Cardiac septum (tissue), 1 donor: Measurements from ENCODE around the gene PAPOLB. TPM values are rescaled to one million over a fixed set of nuclear protein-coding genes. Genes with fewer than 3 reads are reported as not detected.
A peak's percentile ranks its signal among the peaks of the same experiment; 100 is the strongest.

ENCODE experiments used
- DNase-seq: peaks from one replicate; pipeline ENCODE4 v3.0.0-alpha.2; 2020; ENCODE audit warnings: low spot score
- intact Hi-C: fragments of 100-400 bp; cut with DNase I; formaldehyde crosslinking; loops from one replicate; pipeline ENCODE4 v1.14.0; 2022
- total RNA-seq: library from RNA; stranded (reverse); fragmentation: NEBNext Ultra II Directional; extraction: Animal tissue kit (Norgen Biotek cat#: 25700); gene quantifications from one replicate; pipeline ENCODE4 v1.2.1, GENCODE V29; 2021
- donor health status: DM: no; HTN: no; CAD: no.

PAPOLB gene
- total RNA-seq, 1 donor from 2014 or later = 0.05 TPM

DNA sequence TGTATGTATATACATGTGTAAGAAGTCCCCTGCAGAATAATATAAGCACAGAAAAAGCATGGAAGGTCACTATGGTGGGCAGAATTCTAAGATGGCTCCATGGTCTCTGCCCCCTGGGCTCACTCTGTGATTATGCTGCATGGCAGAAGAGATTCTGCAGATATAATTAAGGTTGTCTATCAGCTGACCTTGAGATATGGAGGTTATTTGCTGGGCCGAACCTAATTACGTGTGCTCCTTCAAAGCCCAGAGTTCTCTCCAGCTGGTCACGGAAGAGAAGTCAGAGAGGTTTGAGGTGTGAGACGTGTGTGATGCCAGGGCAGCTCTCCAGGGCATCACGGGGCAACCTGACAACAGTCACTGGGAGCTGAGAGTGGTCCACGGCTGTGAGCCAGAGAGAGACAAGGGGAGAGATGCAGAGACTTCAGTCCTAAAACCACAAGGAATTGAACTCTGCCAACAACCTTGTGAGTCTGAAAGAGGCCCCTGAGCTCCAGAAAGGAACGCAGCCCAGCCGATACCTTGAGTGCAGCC lies 11.5 kb downstream of the PAPOLB start:
- DNase-seq = peak; percentile 47
- intact Hi-C loops = no loop called here

DNA sequence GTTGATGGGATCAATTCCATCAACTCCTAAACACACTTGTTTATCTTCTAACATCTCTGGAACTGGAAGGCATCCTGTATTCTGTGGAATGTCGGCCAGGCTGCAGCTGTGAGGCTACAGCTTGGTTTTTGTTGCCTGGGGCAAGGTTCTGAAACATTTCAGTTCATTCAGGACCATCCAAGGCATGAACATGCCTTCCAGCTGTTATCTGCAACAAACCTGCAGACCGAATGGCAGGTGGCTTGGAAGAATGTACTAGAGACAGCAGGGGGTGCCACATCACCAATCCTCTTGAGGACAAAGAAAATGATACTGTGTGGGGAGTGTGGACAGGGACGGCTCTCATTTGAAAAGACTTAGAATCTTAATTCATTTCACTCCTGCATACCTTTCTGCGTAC lies 12.4 kb downstream of the PAPOLB start:
- intact Hi-C loops = no loop called here
- DNase-seq = peak; percentile 15

DNA sequence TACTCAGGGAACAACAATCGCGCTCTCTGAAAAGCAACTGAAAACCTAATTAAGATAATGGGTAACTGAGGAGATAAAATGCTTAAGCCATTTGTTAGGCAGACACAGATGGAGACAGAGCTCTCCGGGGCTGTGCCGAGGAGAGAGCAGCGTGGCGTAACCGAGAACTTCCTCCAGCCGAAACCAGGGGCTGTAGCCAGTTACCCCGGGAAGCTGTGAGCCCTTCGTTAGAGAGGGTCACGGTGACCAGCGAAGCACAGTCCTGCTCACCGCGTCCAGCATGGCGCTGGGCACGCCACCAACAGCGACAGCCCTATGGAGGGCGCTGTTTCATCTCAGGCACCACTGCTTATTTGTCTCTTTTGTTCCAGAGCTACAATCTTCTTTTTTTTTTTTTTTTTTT lies 16.1 kb downstream of the PAPOLB start:
- intact Hi-C loops = no loop called here
- peak; percentile 67 for DNase-seq

DNA sequence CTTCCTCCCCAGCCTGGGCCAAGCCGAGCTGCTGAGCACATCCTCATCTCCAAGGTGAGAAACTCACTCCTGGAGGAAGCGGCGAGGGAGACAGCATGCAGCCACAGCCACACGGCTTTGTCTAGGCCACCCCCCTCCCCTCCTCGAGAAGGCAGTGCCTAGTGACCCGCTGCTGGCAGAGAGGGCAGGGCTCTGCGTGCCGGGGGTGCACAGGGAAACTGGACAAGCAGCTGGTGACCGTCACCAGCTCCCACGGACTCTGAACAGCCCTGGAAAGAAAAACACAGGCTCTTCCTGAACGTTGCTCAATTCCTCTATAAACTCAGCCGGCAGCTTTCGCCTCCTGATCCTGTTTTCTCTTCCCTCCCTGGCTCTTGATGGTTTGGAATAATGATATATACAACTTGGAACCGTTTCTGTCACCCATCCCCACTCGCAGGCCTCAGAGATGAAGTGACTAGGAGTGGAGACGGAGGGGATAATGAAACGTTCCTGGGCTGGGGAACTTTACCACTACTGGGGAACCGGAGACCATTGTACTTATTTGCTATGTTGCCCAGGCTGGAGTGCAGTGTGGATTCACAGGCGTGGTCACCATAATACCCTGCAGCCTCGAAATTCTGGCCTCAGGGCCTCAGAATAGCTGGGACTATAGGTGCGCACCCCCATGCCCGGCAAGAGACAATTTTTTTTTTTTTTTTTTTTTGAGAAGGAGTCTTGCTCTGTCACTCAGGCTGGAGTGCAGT lies 19.3 kb downstream of the PAPOLB start:
- intact Hi-C loops = no loop called here
- DNase-seq = peak; percentile 49

DNA sequence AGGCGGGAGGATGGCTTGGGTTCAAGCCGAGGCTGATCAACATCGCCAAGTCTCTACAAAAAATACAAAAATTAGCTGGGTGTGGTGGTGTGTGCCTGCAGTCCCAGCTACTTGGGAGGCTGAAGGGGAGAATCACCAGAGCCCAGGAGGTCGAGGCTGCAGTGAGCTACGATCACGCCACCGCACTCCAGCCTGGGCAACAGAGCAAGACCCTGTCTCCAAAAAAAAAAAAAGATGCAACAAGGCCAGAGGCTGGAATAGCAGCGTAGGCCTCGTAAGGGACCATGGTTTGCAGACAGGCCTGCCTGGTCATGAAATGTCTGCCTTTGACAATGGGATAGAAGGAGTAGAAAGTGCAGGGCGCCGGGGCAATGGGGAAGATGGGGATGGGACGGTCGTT lies 20.0 kb downstream of the PAPOLB start:
- DNase-seq = peak; percentile 67
- intact Hi-C loops = no loop called here

DNA sequence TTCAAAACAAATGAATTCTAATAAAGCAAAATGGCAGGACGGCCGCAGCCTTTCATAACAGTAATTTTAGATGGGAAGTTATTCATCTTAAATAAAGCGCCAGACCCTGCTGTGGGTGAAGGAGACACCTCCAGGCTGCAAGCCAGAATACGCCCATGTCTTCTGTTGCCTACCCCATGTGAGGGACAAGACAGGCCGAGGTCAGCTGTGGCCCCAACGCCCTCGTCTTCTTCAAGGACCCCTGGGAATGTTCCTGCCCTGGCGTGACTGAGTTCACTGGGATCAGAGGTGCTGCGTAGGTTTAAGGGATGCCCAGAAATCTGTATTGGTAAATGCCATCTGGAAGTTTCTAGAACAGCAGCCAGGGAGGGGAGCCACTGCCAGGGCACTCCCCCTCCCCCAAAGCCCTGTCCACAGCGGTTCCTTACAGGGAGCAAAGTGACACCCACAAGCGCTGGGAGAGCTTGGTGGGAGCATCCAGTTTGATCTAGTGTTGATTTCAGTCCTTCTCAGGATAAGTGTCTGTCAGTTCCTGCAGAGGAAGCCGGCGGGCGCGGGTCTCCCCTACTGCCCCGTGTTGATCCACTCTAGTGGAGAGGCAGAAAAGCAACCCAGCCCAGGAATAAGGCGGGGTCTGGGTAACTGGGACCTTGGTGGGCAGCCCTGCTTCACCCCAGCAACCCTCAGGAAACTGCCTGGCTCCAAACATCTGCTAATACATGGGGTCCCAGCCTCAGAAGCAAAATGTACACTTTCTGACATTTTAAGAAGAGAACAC lies 20.6 kb downstream of the PAPOLB start:
- intact Hi-C loops = no loop called here
- DNase-seq = peak; percentile 70

DNA sequence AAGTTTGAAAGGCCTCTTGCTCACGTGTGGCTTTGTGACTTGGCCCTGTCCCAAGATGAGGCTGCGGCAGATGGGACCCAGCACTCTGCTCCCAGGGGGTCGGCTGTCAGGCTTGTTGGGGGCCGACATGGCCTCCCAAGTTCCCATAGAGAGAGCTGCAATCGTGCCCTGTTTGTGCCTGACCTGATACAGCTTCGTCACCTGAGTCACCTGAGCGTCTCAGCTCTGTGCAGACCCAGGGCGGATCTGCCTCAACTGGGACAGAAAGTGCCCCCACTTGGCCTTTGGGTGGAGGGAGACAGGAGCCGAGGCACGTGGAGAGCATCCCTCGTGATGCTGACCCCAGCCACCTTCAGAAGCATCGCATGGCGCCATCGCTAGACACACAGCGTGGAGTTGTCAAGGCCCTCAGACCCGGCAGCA lies 21.7 kb downstream of the PAPOLB start:
- peak; percentile 73 for DNase-seq

DNA sequence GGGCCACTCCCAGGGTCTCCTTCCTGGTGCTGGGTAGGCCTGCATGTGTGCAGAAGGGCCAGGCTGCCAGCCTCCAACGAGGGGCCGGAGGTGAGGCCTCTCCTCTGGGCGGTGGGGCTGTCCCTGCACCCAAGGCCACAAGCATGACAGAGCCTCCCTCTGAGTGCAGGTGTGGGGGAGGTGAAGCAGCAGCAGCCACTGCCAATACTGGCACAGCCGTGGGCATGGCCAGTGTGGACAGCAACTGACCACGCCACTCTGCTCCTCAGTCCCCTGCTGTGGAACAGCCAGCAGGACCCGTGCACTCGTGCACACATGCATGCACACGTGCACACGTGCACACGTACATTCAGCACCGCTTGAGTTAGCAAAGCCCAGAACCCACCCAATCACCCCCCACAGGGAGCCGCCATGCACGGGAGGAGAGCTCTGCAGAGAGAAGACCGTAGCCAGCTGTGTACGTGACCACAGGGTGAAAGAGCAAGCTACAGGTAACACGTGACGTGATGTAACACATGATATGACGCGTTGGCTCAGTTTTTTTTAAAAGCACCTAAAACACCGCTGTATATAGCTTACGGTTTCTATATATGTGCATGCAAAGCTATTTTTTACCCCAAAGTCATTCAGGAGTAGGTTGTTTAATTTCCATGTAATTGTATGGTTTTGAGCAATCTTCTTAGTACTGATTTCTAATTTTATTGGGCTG lies 23.1 kb downstream of the PAPOLB start:
- intact Hi-C loops = no loop called here

More for the DNA sequence above, 21.7 kb downstream of the PAPOLB start:
- intact Hi-C loops = no loop called here

DNA sequence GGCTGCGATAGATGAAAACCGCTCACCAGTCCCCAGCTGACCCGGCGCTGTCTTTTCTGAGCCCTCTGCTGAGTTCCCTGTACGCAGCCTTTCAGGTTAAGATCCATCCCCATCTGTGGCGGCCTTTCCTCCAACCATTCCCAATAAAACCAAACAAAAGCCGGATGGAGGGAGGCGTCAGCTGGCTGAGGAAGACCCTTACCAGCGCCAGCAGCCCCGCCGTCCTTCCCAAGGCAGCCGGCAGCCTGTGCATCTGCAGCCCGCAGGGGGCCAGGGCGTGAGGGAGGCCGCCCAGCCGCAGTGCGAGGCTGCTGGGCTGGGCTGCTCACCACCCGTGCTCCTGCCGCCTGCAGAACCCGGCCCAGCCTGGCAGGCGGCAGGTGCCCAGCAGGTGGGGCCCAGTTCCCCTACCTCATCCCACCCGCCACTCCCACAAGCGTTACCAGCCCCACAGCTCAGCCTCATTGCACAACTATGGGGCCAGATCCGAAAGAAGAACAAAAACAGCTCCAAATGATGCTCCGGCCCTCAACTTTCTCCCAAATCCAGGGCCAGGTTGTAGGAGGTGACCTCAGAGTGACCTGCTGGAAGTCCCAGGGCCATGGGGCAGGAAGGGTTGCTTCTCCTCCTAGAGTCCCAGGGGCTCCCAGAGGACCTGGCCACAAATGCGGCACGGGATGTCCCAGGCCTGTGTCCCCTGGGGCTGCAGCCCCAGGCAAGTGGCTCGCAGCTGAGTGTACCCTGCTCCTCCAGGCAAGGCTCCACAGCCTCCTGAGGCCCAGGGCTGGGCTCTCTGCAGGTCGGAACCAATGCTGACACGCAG lies 23.8 kb downstream of the PAPOLB start:
- intact Hi-C loops = no loop called here
- DNase-seq = peak; percentile 66

More for the DNA sequence above, 23.1 kb downstream of the PAPOLB start:
- peak; percentile 55 for DNase-seq

DNA sequence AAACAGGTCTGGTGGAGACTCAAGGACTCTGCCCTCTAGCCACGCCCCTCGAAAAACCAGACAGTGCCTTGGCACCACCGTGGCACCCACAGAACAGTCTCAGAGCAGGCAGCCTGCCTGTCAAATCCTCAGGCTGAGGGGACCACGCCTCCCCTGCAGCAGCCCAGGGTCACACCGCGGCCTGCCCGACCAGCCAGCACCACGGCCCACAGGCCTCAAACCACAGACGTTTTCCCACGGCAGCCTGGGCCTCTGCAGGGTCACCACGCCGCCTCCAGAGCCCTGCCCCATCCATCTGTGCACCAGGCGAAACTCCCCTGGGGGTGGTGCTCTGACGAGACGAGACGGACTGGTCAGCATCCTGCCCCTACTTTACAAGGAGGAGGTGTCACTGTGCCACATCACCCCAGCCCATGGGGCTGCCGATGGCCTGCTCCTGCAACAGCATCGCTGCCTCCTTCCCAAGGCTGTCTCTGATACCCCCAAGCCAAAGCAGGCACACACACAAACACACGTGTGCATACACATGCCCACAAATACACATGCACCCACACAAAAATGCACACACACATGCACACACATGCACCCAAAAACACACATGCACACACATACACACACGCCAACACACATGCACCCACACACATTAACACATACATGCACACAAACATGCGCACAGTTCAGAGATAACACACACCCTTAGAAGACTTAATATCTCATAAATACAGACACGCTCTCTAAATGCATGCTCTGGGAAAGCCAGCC lies 24.6 kb downstream of the PAPOLB start:
- intact Hi-C loops = no loop called here
- DNase-seq = peak; percentile 51

DNA sequence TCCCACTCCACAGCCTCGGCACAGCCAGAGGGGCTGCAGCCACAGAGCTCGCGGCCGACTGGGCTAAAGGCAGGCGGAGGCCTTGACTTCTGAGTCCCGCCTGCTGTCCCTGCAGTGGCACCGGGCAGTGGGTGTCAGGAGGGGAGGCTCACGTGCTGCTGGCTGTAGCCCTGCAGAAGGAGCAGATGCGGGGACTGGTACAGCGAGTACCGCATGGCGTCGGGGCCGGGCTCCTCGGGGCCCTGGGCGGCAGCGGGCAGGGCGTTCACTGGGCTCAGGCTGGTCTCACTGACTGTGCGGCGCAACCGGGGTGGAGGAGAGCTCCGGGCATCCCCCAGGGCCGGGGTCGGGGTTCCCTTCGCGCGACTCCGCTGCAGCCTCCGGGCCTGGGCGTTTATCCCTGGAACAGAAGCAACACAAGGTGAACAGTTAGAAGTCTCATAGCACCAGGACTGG lies 25.6 kb downstream of the PAPOLB start:
- DNase-seq = peak; percentile 75
- intact Hi-C loops = no loop called here

DNA sequence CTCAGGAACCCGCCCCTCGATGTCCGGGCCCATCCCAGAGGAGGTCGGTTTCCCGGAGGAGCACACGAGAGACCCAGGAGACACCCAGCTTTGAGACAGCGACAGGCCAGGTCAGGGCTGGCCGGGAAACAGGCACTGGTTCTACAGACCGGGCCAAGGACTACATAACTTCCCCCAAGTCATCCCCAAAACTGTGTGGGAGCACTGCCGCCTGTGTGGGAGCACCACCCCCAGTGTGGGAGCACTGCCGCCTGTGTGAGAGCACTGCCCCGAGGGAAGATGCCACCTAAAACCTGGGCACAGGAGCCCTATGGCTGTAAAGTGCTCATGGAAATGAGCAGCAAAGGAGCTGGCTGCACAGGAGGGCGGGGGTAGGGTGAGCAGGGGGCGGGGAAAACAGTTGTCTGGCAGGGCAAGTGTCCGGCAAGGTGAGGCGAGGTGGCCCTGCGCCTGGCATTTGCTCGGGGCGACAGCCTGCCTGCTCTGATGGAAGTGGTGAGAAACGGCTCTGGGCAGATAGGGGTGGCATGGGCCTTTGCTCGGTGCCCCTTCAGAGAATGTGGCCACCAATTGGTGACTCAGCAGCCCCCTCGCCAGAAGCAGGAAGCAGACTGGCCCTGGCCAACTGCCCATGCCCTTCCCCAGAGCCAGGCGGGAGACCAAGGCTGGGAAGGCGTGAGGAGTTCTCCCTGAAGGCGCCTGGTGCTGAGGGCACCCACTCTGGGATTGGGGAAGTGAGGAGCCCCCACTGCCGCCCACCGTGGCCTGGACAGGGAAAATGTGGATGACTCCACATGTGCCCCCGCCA lies 26.2 kb downstream of the PAPOLB start:
- DNase-seq = peak; percentile 68
- intact Hi-C loops = no loop called here

DNA sequence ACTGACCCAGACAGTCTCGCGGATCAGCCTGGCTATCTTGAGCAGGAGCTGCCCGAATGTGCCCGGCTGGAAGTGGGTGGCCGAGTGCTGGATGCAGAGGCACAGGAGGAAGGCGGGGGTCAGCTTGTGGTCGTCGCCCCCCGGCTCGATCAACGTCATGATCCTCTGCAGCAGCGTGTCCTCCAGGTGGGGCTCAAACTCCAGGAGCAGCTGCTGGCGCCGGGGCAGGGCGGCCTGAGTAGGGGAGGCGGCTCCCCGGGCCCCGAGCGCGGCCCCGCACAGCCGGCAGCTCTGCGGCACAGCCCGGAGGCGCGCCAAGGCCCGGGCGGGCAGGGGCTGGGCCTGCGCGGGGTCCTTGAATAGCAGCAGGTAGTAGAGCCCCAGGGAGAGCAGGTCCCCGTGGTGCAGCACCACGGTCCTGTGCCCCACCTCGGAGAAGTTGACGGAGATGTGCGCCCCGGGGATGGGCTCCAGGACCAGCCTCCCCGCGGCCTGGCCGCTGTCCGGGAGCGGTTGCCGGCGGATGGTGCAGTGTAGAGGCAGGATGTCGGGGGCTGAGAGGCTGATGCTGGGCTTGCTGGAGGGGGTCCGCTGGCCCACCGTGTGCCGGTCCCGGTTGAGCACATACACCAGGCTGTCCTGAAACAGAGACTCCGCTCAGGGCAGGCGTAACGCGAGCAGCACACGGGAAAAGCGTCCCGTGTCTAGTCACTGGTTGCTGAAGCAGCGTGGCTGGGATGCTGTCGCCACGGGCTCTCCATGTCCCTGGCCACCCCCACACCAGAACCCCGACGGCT lies 27.0 kb downstream of the PAPOLB start:
- intact Hi-C loops = no loop called here
- peak; percentile 68 for DNase-seq

DNA sequence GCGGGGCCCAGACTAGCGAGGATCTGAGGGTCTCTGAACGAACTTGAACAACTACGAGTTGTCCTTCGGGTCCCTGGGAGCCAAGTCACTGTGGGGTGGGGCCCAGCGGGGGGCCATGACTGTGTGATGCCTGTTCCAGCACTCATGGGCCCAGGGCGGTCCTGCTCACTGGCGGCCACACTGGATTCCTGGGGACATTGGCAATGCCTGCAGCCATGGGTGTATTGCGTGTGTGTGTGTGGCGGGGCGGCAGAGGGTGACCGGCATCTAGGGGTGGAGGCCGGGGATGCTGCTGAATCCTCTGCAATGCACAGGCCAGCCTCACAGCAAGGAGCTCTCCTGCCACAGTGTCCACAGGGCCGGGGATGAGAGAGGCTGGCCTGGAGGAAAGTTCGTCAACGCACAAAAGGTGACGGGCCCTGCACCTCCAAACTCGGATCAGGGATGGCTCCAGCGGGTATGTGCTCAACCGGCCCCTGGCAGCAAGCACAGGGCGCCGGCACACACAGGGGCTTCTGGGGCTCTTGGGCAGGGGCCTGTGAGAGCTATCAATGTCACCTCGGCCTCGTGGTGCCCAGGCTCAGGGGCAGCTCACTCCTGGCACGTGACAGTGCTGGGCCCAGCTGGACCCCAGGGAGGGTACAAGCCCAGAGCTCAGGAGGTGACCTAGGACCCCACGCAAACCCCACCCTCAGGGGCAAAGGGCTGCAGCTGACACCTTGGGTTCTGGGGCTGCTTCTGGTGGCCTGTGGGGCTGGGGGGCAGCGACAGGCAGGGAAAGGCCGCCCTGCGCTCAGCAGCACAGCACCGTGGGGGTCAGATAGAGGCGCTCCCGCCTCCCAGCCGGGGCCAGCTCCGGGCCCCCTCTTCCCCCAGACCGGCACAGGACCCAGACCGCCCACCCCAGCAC lies 27.9 kb downstream of the PAPOLB start:
- peak; percentile 63 for DNase-seq
- intact Hi-C loops = no loop called here

DNA sequence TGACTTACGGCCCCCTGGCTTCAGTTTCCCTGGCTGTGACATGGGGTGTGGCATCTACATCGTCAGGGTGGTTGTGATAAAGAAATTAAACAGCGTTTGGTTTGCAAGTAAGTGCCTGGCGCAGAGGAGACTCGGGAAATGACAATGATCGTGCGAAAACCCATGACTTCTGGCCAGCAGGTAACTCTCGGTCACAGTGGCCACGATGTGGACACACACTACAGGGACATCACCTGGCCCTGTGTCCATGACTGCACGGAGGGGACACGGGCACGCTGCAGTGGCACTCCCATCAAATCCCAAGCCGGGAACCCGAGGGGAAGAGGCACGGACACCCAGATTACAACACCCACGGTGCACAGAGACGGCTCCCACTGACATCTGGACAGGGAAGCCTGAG lies 28.7 kb downstream of the PAPOLB start:
- intact Hi-C loops = no loop called here
- DNase-seq = no peak

DNA sequence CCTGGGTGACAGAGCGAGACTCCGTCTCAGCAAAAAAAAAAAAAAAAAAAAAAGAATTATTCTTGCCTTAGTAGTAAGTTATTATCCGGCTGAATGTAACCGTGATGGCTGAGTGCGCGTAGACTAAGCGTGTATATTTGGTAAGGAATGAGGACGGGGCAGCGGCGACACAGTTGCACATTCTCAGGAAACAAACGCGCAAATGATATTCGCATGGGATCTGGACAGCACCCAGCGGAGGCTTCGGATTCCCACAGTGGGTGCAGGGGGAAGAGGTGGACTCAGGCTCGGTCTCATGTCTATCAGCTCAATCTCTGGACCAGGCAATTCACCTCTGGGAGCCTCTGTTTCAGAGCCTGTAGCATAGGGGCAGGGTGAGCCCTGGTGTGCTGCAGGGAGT lies 29.1 kb downstream of the PAPOLB start:
- intact Hi-C loops = no loop called here
- no peak for DNase-seq
